ENCODE results near the gene RBM33. TPM values are rescaled to one million over a fixed set of nuclear protein-coding genes. Genes with fewer than 3 reads are reported as not detected.

The RBM33 gene
- total RNA-seq, 1 donor from 2014 or later, result 67.2 TPM

DNA sequence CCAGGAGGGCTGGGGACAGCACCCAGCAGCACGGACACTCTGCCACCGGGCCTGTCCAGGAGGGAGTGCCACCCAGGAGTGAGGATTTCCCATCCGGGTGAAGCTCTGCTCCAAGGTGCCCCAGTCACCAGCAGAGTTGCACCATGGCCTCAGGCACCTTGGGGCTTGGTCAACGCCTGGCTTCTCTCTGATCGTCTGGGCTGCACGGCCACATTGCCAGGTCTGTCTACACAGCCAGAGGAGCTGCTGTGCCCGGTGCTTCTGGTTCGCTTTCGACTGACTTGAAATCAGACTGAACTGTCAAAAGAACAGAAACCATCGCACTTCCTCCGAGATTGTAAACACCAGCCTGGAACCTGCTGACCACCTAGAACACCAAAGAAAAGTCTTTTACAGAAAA, 155.8 kb downstream of the RBM33 start:
- Mint-ChIP-seq H3K36me3 (no peaks in the 10 kb centered on the region), H3K4me3 (no peak overlapping the region), H3K27ac (no peak overlapping the region), H3K27me3 (peaks cover 63% of the 10 kb centered on the region), H3K4me1 (ENCODE audit: unreplicated experiment) (no peaks in the 10 kb centered on the region), H3K9me3 (no peaks in the 10 kb centered on the region)
- DNase-seq (ENCODE audit: extremely low spot score, unreplicated experiment), result no peak
- no peak for TF ChIP-seq CTCF (conservative IDR thresholded peaks at IDR 0.05)

GRCh38 chr7:155800741-155801267, 156.3 kb downstream of the RBM33 start:
- Mint-ChIP-seq H3K9me3 (no peaks in the 10 kb centered on the region), H3K27ac (no peak overlapping the region), H3K4me3 (no peak overlapping the region), H3K4me1 (ENCODE audit: unreplicated experiment) (no peaks in the 10 kb centered on the region), H3K36me3 (no peaks in the 10 kb centered on the region), H3K27me3 (peaks cover 61% of the 10 kb centered on the region)
- no peak for TF ChIP-seq CTCF (conservative IDR thresholded peaks at IDR 0.05)
- no peak for DNase-seq (ENCODE audit: extremely low spot score, unreplicated experiment)

DNA sequence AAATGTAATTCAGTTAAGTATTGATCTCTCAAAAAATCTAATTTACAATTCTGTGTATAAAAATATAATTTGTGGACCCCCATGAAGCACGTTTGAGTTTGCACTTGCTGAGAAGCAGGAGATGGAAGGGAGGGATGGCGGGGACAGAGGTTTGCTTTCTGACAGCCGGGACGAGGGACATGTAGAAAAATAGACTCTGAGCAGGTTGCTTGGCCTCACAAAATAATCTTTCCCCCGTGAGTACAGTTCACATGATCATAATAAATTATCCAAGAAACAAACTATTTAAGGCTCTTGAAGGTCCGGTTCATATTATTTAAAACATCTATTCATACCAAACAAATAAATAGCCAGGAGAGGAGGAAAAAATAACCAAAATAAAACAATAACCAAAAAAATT, 157.8 kb downstream of the RBM33 start:
- no peaks in the 10 kb centered on the region for H3K9me3 Mint-ChIP-seq
- H3K36me3 Mint-ChIP-seq, result no peaks in the 10 kb centered on the region
- H3K27ac Mint-ChIP-seq, result no peak overlapping the region
- H3K27me3 Mint-ChIP-seq, result peaks cover 73% of the 10 kb centered on the region
- DNase-seq (ENCODE audit: extremely low spot score, unreplicated experiment), result no peak
- no peaks in the 10 kb centered on the region for H3K4me1 Mint-ChIP-seq (ENCODE audit: unreplicated experiment)
- TF ChIP-seq CTCF (conservative IDR thresholded peaks at IDR 0.05), result no peak
- H3K4me3 Mint-ChIP-seq, result peak overlapping the region; percentile 5

- Mint-ChIP-seq H3K4me1 (ENCODE audit: unreplicated experiment) (no peaks in the 10 kb centered on the region), H3K27me3 (peaks cover 79% of the 10 kb centered on the region), H3K36me3 (no peaks in the 10 kb centered on the region), H3K27ac (no peak overlapping the region), H3K4me3 (no peak overlapping the region), H3K9me3 (no peaks in the 10 kb centered on the region)
- no peak for DNase-seq (ENCODE audit: extremely low spot score, unreplicated experiment)
- TF ChIP-seq CTCF (conservative IDR thresholded peaks at IDR 0.05), result no peak
These were observed 158.5 kb downstream of the RBM33 start for GRCh38 chr7:155802906-155803417.

DNA sequence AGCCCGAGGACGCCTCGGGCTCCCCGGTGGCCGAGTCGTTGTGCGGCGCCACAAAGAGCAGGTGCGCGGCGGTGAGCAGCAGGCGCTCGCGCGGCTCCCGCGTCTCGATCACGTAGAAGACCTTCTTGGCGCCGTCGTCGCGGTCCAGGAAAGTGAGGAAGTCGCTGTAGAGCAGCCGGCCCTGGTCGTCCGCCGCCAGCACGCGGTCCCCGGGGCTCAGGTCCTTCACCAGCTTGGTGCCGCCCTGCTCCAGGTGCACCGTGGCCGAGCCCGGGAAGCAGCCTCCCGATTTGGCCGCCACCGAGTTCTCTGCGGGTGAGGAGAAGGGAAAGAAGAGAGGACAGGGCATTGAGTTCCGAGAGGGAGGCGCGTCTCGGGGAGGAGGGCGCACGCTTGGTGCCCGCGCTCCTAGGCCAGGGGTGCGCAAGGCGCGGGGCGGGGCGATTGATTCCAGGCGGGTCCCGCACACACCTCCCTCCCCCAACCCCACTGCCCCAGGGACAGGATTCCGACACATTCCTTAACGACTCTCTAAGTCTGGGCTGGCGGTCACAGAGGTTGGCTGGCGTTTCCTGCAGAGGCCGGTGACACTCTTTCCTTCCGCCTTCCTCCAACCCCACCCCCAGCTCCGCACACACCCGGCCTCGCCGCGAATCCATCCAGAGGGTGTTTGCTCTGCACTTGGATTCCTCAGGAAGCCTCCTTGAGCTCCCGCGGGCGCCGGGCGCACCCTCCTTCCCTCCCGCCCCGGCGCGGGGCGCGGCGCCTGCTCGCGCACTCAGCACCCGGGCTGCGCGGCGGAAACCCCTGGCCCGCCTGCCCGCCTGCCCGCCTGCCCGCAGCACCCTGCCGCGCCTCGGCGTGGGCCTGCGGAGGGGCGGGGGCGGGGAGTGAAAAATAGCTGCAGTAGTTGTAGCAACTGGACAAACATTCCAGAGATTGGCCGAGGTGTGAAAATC, 159.2 kb downstream of the RBM33 start:
- Mint-ChIP-seq H3K9me3 (no peaks in the 10 kb centered on the region), H3K4me1 (ENCODE audit: unreplicated experiment) (no peaks in the 10 kb centered on the region), H3K27ac (no peak overlapping the region), H3K27me3 (peaks cover 76% of the 10 kb centered on the region), H3K36me3 (no peaks in the 10 kb centered on the region), H3K4me3 (peak overlapping the region; percentile 87)
- DNase-seq (ENCODE audit: extremely low spot score, unreplicated experiment), result no peak
- TF ChIP-seq CTCF (conservative IDR thresholded peaks at IDR 0.05), result no peak

Data from type B pancreatic cell (in vitro differentiated cells).